Activated CD4-positive, CD25-positive, alpha-beta regulatory T cell treated with anti-CD3 and anti-CD28 coated beads, Interleukin-2, amount 50 U/mL, for 72 hours (primary cell): Measurements from ENCODE around the gene COTL1.

Experiments used
- DNase-seq: peaks from one replicate; pipeline ENCODE4 v3.0.0; 2021

COTL1 gene

GRCh38 chr16:84594725-84595038 lies 23.2 kb downstream of the COTL1 start:
- DNase-seq: no peak

DNA sequence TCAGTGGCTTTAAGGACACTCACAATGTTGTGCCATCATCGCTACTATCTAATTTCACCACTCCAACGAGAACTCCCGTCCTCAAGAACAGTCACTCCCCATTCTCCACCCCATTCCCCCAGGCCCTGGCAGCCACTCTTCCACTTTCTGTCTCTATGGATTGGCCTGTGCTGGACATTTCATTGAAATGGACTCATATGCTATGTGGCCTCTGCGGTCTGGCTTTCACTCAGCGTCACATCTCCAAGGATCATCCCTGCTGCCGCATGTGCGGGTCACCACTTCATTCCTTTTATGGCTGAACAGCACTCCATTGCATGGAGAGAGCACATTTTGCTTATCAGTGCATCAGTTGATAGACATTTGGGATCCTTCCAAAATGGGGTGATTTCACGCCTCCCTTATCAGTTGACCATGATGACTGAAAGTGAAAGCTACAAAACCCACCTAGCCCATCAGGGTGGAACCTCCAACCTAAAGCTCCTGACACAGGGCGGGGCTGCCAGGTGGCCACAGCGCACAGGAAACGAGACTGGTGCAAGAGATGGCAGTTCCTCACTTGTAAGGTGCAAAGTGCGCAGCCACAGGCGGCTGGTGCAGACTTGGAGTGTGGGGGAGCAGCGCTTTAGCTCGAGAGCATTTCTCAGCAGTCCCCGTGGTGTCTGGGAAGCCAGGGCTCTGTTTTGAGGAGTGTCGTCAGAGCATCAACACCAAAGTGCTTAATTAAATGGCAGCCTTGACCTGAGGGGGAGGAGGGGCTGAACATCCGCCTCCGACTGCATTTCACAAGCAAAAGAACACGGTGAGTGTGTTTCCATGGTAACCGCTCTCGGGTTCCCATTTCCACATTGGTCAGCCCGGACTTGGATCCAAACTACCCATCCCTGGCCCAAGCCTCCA lies 23.8 kb downstream of the COTL1 start:
- DNase-seq: peak; percentile 57

GRCh38 chr16:84592718-84593117 lies 25.2 kb downstream of the COTL1 start:
- DNase-seq: no peak

GRCh38 chr16:84589975-84590719 lies 27.7 kb downstream of the COTL1 start:
- no peak for DNase-seq

DNA sequence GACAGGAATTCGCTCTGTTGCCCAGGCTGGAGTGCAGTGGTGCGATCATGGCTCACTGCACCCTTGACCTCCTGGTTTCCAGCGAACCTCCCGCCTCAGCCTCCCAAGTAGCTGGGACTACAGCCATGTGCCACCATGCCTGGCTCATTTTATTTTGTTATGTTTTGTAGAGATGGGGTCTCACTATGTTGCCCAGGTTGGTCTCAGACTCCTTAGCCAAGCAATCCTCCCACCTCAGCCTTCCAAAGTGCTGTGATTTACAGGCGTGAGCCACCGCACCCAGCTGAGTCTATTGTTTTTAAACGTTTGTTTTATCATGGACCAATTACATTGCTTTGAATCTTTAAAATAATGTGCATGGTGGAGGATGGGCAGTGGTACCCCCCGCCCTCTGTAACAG lies 28.9 kb downstream of the COTL1 start:
- DNase-seq: no peak

GRCh38 chr16:84585886-84586285 lies 32.0 kb downstream of the COTL1 start:
- no peak for DNase-seq

DNA sequence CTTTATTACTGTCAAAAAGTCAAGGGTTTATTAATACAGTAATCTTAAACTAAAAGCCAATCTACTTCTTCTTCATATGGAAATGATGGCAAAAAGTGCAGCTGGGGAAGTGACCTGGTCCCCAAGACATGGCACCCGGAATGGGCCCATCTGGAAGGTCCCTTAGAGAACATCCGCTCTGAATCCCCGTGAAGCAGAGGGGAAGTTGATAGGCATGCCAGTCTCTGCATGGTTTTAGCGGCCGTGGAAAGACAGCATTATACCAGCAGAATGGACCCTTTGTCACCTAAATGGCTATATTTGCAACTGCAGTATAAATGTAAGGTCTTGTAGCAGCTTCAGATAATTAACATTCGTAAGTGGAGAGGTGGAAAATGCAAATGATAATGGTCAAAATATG lies 32.4 kb downstream of the COTL1 start:
- no peak for DNase-seq

GRCh38 chr16:84584678-84585077 lies 33.2 kb downstream of the COTL1 start:
- no peak for DNase-seq

DNA sequence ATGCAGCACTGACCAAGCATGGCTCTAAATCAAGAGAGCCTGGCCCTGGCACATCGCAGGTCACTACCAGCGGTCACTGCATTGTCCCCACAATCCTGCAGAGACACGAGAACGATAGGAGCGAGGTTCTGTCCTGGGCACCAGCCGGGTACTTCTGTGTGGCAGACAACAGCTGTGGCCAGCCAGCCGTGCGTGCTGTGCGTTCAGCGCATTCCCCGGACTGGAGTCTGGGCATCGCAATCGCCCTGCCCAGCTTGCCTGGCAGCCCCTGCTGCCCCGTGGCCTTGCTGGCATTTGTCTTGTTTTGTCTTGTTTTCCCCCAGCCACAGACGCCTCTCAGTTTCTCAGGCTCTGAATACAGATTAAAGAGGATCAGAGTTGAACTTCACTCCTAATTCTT lies 33.9 kb downstream of the COTL1 start:
- no peak for DNase-seq

- no peak for DNase-seq
Measured at GRCh38 chr16:84582958-84583516, 34.8 kb downstream of the COTL1 start.

GRCh38 chr16:84581158-84581557 lies 36.7 kb downstream of the COTL1 start:
- no peak for DNase-seq

DNA sequence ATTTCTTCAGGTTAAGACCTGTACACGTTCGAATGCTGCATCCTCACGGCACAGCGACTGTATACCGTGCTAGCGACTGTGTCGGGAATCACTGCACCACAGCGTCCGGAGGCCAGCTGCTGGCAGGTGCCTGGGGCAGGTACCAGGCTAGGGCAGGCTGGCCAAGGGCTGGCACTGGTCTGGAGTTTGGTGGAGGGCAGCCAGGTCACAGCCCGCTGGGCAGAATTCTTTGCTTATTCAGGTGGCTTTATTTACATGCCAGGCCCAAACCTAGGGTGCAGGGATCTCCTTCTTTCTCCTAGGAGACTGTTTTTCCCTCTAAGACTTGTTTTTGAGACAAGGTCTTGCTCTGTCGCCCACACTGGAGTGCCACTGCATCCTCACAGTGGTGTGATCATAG lies 37.9 kb downstream of the COTL1 start:
- DNase-seq: no peak

DNA sequence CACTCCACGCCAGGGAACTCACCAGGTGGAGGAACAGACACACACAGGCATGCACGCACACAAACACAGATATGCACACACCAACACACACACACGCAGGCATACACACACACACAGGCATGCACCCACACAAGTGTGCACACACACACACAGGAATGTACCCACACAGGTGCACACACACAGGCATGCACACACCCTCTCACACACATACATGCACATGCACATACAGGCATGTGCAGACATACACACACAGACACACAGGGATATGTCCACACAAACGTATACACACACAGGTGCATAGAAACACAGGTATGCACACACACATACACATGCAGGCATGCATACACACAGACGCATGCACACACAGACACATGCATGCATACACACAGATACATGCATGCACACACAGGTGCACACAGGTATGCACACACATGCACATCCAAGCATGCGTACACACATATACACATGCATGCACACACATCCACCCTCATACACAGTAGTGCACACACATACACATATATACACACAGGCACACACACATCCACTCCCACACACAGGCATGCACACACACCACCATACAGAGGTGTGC lies 39.2 kb downstream of the COTL1 start:
- DNase-seq: no peak

DNA sequence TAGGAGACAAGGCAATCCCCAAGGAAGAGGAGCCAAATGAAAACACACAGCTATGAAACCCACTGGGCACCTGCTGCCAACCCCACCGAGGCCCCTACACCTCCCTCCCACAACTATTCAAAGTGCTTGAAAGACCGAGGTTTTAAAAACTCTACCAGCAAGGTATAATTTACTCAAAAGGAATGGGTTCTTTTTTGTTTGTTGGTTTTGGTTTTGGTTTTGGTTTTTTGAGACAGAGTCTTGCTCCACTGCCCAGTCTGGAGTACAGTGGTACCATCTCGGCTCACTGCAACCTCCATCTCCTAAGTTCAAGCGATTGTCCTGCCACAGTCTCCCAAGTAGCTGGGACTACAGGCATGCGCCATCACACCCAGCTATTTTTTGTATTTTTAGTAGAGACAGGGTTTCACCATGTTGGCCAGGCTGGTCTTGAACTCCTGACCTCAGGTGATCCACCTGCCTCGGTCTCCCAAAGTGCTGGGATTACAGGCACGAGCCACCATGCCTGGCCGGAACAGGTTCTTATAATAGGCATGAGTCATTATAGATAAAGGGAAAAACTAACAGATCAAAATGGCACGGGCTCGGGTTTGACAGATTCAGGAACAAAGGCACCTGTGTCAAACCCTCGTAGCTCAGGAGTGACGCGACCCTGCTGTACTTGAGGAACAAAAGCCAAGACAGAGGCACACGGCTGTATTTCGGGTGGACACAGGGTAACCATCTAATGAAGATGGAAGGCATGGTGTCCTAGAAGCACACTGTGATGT lies 40.7 kb downstream of the COTL1 start:
- no peak for DNase-seq

- no peak for DNase-seq
Measured at GRCh38 chr16:84575914-84576313, 42.0 kb downstream of the COTL1 start.

DNA sequence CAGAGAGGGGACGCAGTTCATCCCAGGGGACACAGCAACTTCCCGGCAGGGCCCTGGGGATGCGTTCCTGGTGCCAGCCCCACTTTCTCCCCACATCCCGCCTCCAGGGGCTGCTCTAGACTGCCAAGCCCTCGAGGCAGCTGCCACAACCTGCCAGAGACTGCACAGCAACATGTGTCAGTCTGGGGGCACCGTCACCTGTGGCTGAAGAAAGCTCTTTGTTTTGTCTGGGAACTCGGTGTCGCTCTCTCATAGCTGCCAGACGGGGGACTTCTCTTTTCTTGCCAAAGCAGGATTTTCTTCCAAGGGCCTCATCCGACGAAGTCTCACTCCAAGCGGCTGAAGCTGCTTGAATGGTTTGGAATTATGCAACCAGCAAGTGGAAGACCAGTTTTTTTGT lies 43.7 kb downstream of the COTL1 start:
- DNase-seq: no peak

DNA sequence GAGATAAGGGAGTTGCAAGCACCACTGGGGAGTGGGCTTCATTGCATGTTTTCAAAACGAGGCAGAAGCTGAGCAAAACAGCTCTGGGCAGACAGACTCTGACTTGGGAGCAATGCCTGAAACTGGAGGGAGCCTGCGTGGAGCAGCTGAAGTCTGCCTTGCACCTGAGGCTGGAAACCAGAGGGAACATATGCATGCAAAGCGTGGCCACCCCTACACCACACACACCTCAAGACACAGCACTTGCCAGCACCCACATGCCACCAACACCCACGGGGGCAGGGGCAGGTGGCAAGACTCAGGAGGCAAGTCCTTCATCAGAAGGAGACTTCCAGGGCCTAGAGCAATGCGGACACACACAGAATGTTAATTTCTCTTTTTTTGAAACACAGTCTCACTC lies 45.8 kb downstream of the COTL1 start:
- DNase-seq: no peak

- no peak for DNase-seq
Measured at GRCh38 chr16:84571506-84571905, 46.4 kb downstream of the COTL1 start.

DNA sequence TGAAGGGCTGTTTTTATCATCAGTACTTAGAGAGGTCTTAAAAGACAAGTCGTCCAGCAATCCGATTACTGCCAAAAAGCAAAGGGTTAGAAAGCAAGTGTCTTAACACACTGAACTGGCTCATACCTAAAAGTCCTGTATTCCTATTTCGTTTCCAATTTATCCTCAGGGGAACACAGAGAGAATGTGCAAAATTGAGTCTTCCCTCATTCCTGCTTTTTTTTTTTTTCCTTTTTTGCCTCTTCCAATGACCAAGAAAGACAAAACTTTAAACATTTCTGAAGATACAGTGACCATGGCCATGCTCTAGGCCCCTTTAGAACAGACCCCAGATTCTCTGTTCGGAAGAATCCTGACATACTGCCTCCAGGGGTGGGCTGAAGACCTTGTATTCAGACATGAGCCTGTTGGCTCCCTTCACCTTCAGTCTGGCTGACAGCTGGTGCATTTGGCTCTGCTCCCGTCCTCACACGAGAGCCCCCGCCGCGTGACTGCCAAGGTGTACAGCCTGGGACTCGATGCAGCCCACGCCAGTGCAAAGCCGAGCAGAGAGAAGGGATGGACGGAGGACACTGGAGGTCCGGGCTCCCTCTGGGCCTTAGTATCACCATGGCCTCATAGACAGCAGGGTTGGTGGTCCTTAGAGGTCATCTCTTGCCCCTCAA lies 47.0 kb downstream of the COTL1 start:
- no peak for DNase-seq

- DNase-seq: no peak
Measured at GRCh38 chr16:84569382-84569987, 48.4 kb downstream of the COTL1 start.

GRCh38 chr16:84568066-84568465 lies 49.8 kb downstream of the COTL1 start:
- DNase-seq: no peak
